Mucosa of stomach (tissue), 1 donor: ENCODE measurements around the gene ILKAP.

ENCODE experiments used
- H3K27me3 ChIP-seq: one replicate; pipeline ENCODE4 v1.7.0; 2013; ENCODE audit warnings: mild to moderate bottlenecking, low read length; ENCODE audit not compliant: control insufficient read depth, insufficient read depth
- H3K36me3 ChIP-seq: one replicate; pipeline ENCODE4 v1.7.0; 2013; ENCODE audit warnings: low read length; ENCODE audit not compliant: control insufficient read depth, insufficient read depth
- H3K4me1 ChIP-seq: one replicate; pipeline ENCODE4 v1.7.0; 2013; ENCODE audit warnings: mild to moderate bottlenecking, low read length; ENCODE audit not compliant: control insufficient read depth, insufficient read depth
- H3K4me3 ChIP-seq: one replicate; pipeline ENCODE4 v1.7.0; 2013; ENCODE audit warnings: low read length
- H3K9ac ChIP-seq: one replicate; pipeline ENCODE4 v1.7.0; 2013; ENCODE audit warnings: mild to moderate bottlenecking, low read length, moderate library complexity
- H3K9me3 ChIP-seq: one replicate; pipeline ENCODE4 v1.7.0; 2013; ENCODE audit warnings: mild to moderate bottlenecking, low read length, moderate library complexity; ENCODE audit not compliant: control insufficient read depth
- donor health status: Pancreatic carcinoma.

The ILKAP gene

GRCh38 chr2:238241970-238242369, 38.5 kb upstream of the ILKAP start:
- Histone ChIP-seq H3K9ac (no peak overlapping the region), H3K36me3 (peaks cover 7% of the 10 kb centered on the region), H3K9me3 (no peaks in the 10 kb centered on the region), H3K4me3 (no peak overlapping the region), H3K4me1 (peaks cover 11% of the 10 kb centered on the region), H3K27me3 (peaks cover 11% of the 10 kb centered on the region)

GRCh38 chr2:238240757-238241711, 37.5 kb upstream of the ILKAP start:
- Histone ChIP-seq H3K4me1 (peaks cover 11% of the 10 kb centered on the region), H3K4me3 (no peak overlapping the region), H3K27me3 (peaks cover 11% of the 10 kb centered on the region), H3K9me3 (no peaks in the 10 kb centered on the region), H3K9ac (no peak overlapping the region), H3K36me3 (peaks cover 4% of the 10 kb centered on the region)

GRCh38 chr2:238239863-238240756, 36.6 kb upstream of the ILKAP start, which contains the start of gene HES6:
TSS of gene HES6 (minus strand) at chr2:238240038. CDS start at chr2:238239905, 133 bp downstream.
- H3K4me3 ChIP-seq = peak within 1 kb of the TSS; percentile 22
- no peaks in the 10 kb centered on the region for H3K9me3 ChIP-seq
- peak within 1 kb of the TSS; percentile 22 for H3K9ac ChIP-seq
- peaks cover 11% of the 10 kb centered on the region for H3K4me1 ChIP-seq
- peaks cover 14% of the 10 kb centered on the region for H3K27me3 ChIP-seq
- H3K36me3 ChIP-seq = peaks cover under 1% of the 10 kb centered on the region

- Histone ChIP-seq H3K9ac (no peak overlapping the region), H3K4me1 (peaks cover 11% of the 10 kb centered on the region), H3K27me3 (peaks cover 14% of the 10 kb centered on the region), H3K9me3 (no peaks in the 10 kb centered on the region), H3K36me3 (no peaks in the 10 kb centered on the region), H3K4me3 (no peak overlapping the region)
Measured at GRCh38 chr2:238239543-238239862, 36.0 kb upstream of the ILKAP start.

- no peak overlapping the region for H3K9ac ChIP-seq
Measured at GRCh38 chr2:238238766-238239542, 35.5 kb upstream of the ILKAP start.

GRCh38 chr2:238238311-238238765, 34.8 kb upstream of the ILKAP start:
- no peaks in the 10 kb centered on the region for H3K36me3 ChIP-seq
- H3K9ac ChIP-seq = no peak overlapping the region
- peaks cover 14% of the 10 kb centered on the region for H3K27me3 ChIP-seq
- no peak overlapping the region for H3K4me3 ChIP-seq
- H3K4me1 ChIP-seq = peaks cover 8% of the 10 kb centered on the region
- H3K9me3 ChIP-seq = no peaks in the 10 kb centered on the region

More at GRCh38 chr2:238238766-238239542, 35.5 kb upstream of the ILKAP start:
- H3K9me3 ChIP-seq = no peaks in the 10 kb centered on the region
- H3K4me3 ChIP-seq = no peak overlapping the region
- peaks cover 14% of the 10 kb centered on the region for H3K27me3 ChIP-seq
- H3K4me1 ChIP-seq = peaks cover 11% of the 10 kb centered on the region
- no peaks in the 10 kb centered on the region for H3K36me3 ChIP-seq

DNA sequence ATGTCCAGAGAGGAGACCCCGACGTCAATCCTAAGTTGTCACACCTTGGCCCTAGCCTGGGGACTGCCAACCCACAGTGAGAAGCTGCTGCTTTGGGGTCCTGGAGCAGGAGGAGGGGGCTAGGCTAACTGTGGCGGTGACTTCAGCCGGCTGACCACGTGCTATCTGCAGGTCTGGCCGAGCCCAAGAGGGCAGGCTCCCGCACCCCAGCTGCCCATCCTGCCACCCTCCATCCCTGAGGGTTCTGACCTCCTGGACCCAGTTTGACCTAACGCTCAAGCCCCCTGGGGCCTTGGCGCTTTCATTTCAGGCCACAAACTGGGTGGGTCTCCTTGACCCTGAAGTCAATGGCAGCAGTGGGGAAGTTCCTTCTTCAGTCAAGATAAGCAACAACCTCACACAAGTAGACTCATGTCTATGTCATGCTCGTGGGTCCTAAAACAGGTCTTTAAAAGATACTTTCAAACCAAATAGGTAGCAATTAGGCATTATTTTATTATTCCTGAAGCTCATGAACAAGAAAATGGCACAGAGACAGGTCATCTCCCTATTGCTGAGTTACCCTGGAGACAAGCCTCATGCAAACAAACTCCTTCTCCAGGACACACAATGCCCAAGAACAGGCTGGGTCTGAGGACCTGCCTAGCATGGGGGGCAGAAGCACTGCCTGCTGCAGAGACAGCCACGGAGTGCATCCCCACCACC, 34.1 kb upstream of the ILKAP start:
- no peaks in the 10 kb centered on the region for H3K36me3 ChIP-seq
- peaks cover under 1% of the 10 kb centered on the region for H3K4me1 ChIP-seq
- no peak overlapping the region for H3K4me3 ChIP-seq
- H3K9ac ChIP-seq = no peak overlapping the region
- H3K9me3 ChIP-seq = no peaks in the 10 kb centered on the region
- H3K27me3 ChIP-seq = peaks cover 14% of the 10 kb centered on the region

- Histone ChIP-seq H3K36me3 (no peaks in the 10 kb centered on the region), H3K27me3 (peaks cover 23% of the 10 kb centered on the region), H3K9ac (no peak overlapping the region), H3K4me3 (no peak overlapping the region), H3K9me3 (no peaks in the 10 kb centered on the region), H3K4me1 (no peaks in the 10 kb centered on the region)
Measured at GRCh38 chr2:238236571-238236970, 33.1 kb upstream of the ILKAP start.

GRCh38 chr2:238235856-238236255, 32.4 kb upstream of the ILKAP start:
- Histone ChIP-seq H3K9me3 (no peaks in the 10 kb centered on the region), H3K36me3 (no peaks in the 10 kb centered on the region), H3K9ac (no peak overlapping the region), H3K27me3 (peaks cover 30% of the 10 kb centered on the region), H3K4me3 (no peak overlapping the region), H3K4me1 (no peaks in the 10 kb centered on the region)

GRCh38 chr2:238235331-238235732, 31.8 kb upstream of the ILKAP start:
- Histone ChIP-seq H3K9me3 (no peaks in the 10 kb centered on the region), H3K36me3 (no peaks in the 10 kb centered on the region)

GRCh38 chr2:238233625-238234024, 30.1 kb upstream of the ILKAP start:
- Histone ChIP-seq H3K27me3 (peaks cover 27% of the 10 kb centered on the region), H3K4me3 (no peak overlapping the region), H3K9ac (no peak overlapping the region), H3K36me3 (no peaks in the 10 kb centered on the region), H3K9me3 (no peaks in the 10 kb centered on the region), H3K4me1 (no peaks in the 10 kb centered on the region)

More at GRCh38 chr2:238235331-238235732, 31.8 kb upstream of the ILKAP start:
- H3K4me3 ChIP-seq = no peak overlapping the region
- H3K4me1 ChIP-seq = no peaks in the 10 kb centered on the region
- peaks cover 33% of the 10 kb centered on the region for H3K27me3 ChIP-seq
- H3K9ac ChIP-seq = no peak overlapping the region
